NCI-H748 treated with DMSO at 0.1 percent for 48 hours (cell line): ENCODE data around the gene RHOU.
"Not testable (repeated sequence)": the region's sequence is repeated elsewhere in the genome, so short reads cannot be mapped to it uniquely, and the experiment has no call there.

ENCODE experiments used
- DNase-seq: peaks from one replicate; lab custom pipeline; 2025; lab: John Stamatoyannopoulos, UW

The RHOU gene

GRCh38 chr1:228734881-228735801 is at the start of gene RHOU:
RHOU (plus strand) TSS chr1:228735479; CDS start chr1:228735743, 264 bp downstream.
- peak; percentile 22 for DNase-seq

- DNase-seq, result no peak
Observed at GRCh38 chr1:228687587-228687986, 47.7 kb upstream of the RHOU start.

- DNase-seq, result no peak
Observed at GRCh38 chr1:228689255-228689654, 46.0 kb upstream of the RHOU start.

GRCh38 chr1:228691211-228691610 is 44.1 kb upstream of the RHOU start:
- DNase-seq, result no peak

DNA sequence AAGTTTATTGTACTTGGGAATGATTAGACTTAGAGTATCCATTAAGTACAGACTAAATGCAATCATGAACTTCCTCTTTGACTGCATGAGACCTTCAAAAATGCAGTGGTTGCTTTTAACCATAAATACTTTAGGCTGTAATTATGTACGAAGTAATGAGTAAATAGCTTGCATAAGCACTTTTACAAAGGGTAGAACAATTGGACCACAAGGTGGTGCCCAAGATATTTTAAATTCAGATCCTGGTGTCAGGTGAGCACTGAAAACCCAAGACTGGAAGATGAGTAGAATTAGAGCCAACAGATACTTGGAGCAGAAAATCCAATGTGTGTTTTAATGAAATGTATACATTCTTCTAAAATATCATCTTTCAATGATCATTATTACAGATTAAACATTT is 43.4 kb upstream of the RHOU start:
- peak; percentile 45 for DNase-seq

DNA sequence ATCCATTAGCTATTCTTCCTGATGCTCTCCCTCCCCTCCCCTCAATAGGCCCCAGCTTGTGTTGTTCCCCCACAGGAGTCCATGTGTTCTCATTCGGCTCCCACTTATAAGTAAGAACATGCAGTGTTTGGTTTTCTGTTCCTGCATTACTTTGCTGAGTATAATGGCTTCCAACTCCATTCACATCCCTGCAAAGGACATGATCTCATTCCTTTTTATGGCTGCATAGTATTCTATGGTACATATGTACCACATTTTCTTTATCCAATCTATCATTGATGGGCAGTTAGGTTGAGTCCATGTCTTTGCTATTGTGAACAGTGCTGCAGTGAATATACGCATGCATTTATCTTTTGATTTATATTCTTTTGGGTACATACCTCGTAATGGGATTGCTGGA is 40.8 kb upstream of the RHOU start:
- not testable (repeated sequence) for DNase-seq

GRCh38 chr1:228695015-228695955 is 40.0 kb upstream of the RHOU start:
- no peak for DNase-seq

GRCh38 chr1:228697207-228698016 is 37.9 kb upstream of the RHOU start:
- DNase-seq, result no peak

GRCh38 chr1:228698017-228698329 is 37.3 kb upstream of the RHOU start:
- no peak for DNase-seq

- no peak for DNase-seq
Observed at GRCh38 chr1:228702433-228702832, 32.8 kb upstream of the RHOU start.

GRCh38 chr1:228706305-228706704 is 29.0 kb upstream of the RHOU start:
- no peak for DNase-seq

- DNase-seq, result no peak
Observed at GRCh38 chr1:228717081-228717480, 18.2 kb upstream of the RHOU start.

- no peak for DNase-seq
Observed at GRCh38 chr1:228721407-228721806, 13.9 kb upstream of the RHOU start.

DNA sequence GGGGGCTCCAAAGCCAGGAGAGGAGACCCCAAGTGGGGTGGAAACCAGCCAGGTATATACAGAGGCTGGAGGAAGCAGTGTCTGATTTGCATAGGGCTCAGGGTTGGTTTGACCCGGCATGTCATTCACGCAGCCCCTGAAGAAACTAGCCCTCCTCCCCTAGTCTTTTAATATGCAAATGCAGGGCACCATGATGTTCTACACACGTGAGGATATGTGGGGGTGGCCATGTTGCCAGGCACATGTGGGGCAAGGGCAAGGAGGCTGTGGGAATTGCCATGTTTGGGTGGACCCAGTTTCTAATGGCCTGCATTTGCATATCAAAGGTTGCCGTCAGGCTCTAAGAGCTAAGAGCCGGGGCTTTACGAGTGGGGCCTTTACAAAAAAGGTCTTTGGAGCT is 12.0 kb upstream of the RHOU start:
- no peak for DNase-seq

- DNase-seq, result no peak
Observed at GRCh38 chr1:228723921-228724320, 11.4 kb upstream of the RHOU start.

DNA sequence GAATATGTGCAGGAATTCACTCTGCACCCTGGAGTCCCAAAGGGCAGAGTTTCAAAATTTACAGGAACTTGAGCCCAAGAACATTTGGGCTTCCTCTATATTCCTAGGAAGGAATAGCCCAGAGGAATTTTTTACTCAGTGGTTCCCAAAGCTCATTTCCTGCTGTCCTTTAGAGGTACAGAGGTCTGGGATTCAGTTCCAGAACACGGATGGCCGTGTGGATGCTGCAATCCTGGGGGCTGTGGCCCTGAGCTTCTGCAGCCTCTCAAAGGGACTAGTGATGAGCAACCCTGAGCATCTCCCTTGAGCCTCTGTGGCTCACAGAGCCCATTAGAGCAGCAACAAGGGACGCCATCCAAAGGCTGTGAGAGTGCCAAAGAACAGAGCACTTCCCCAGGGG is 10.1 kb upstream of the RHOU start:
- DNase-seq, result no peak

DNA sequence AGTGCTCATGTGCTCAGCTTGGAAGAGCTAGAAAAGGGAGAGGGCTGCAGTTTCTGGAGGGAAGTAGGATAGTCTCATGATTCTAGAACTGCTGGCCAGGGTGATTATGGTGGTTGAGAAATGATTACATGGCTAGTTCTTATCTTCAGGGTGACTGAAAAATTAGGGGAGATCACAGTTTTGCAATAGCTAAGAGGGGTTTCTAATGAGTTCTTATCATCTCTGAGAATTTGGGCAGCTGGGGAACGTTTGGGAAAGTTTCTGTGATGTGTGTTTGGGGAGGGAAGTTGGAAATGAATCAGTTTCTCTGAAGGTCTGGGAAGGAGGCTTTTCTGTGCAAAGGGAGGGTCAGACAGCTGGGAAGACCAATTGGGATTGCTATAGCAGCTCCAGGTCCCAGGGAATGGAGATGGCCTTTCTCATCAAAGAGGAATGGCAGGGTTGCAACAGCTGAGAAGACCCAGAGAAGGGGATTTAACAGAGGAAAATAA is 7.6 kb upstream of the RHOU start:
- DNase-seq, result no peak

GRCh38 chr1:228732426-228732825 is 2.9 kb upstream of the RHOU start:
- no peak for DNase-seq

GRCh38 chr1:228733576-228733975 is 1.7 kb upstream of the RHOU start:
- DNase-seq, result no peak

GRCh38 chr1:228735871-228736586 is 750 bp downstream of the RHOU start:
- DNase-seq, result peak; percentile 10

GRCh38 chr1:228736844-228737445 is 1.7 kb downstream of the RHOU start:
- DNase-seq, result no peak
